ENCODE results near the gene TMIGD3.
A peak's percentile ranks its signal among the peaks of the same experiment; 100 is the strongest.

TMIGD3 gene

DNA sequence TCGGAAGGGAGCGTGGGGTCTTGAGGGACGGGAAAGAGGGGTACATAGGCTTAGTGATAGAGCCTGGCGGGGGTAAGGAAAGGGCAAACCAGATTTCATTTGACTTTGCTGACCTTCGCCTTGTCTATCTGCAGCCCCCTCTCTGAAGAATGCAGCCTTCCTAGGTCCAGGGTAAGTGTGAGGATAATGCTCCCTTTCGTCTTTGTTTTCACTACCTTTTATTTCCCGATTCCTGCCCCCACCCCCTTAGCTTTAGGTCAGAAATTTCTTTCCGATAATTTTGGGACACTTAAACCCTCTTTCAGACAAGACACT is 53.8 kb downstream of the TMIGD3 start:
- H3K9me2 ChIP-seq (replicated peaks; ENCODE audit: insufficient read depth, low read length), result no peaks in the 10 kb centered on the region
- H3K9ac ChIP-seq (ENCODE audit: low read length), result peak overlapping the region; percentile 93
- no peaks in the 10 kb centered on the region; the same call in 1 of the 2 replicates for H4K20me1 ChIP-seq (ENCODE audit: low read depth, low read length)
- peak overlapping the region; percentile 67 for H2AFZ ChIP-seq (ENCODE audit: low read depth, low read length, severe bottlenecking)
- peak overlapping the region; percentile 77 for H3K4me2 ChIP-seq (ENCODE audit: low read depth, low read length, poor library complexity, severe bottlenecking)
- peaks cover 91% of the 10 kb centered on the region for H3K79me2 ChIP-seq (ENCODE audit: insufficient read depth, low read length)
- no peaks in the 10 kb centered on the region for H3K27me3 ChIP-seq (ENCODE audit: low read length)
- no peaks in the 10 kb centered on the region for H3K9me3 ChIP-seq (ENCODE audit: insufficient read depth, low read length)
- no peaks in the 10 kb centered on the region for H3F3A ChIP-seq (ENCODE audit: insufficient read depth)
- peak overlapping the region; percentile 98 for H3K4me3 ChIP-seq (ENCODE audit: insufficient read depth, low read length, poor library complexity, severe bottlenecking)
- peak overlapping the region; percentile 57 for H3K27ac ChIP-seq (ENCODE audit: low read depth, low read length)
- TF ChIP-seq EZH2phosphoT487 (conservative IDR thresholded peaks at IDR 0.05; ENCODE audit: low read length), result no peak
- TF ChIP-seq, protein P1, sequence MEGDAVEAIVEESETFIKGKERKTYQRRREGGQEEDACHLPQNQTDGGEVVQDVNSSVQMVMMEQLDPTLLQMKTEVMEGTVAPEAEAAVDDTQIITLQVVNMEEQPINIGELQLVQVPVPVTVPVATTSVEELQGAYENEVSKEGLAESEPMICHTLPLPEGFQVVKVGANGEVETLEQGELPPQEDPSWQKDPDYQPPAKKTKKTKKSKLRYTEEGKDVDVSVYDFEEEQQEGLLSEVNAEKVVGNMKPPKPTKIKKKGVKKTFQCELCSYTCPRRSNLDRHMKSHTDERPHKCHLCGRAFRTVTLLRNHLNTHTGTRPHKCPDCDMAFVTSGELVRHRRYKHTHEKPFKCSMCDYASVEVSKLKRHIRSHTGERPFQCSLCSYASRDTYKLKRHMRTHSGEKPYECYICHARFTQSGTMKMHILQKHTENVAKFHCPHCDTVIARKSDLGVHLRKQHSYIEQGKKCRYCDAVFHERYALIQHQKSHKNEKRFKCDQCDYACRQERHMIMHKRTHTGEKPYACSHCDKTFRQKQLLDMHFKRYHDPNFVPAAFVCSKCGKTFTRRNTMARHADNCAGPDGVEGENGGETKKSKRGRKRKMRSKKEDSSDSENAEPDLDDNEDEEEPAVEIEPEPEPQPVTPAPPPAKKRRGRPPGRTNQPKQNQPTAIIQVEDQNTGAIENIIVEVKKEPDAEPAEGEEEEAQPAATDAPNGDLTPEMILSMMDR (IDR thresholded peaks at IDR 0.05; ENCODE audit: insufficient read depth, low read length, poor library complexity, severe bottlenecking), result no peak
- peaks cover 12% of the 10 kb centered on the region; the same call in 1 of the 2 replicates for H3K36me3 ChIP-seq (ENCODE audit: low read length)

DNA sequence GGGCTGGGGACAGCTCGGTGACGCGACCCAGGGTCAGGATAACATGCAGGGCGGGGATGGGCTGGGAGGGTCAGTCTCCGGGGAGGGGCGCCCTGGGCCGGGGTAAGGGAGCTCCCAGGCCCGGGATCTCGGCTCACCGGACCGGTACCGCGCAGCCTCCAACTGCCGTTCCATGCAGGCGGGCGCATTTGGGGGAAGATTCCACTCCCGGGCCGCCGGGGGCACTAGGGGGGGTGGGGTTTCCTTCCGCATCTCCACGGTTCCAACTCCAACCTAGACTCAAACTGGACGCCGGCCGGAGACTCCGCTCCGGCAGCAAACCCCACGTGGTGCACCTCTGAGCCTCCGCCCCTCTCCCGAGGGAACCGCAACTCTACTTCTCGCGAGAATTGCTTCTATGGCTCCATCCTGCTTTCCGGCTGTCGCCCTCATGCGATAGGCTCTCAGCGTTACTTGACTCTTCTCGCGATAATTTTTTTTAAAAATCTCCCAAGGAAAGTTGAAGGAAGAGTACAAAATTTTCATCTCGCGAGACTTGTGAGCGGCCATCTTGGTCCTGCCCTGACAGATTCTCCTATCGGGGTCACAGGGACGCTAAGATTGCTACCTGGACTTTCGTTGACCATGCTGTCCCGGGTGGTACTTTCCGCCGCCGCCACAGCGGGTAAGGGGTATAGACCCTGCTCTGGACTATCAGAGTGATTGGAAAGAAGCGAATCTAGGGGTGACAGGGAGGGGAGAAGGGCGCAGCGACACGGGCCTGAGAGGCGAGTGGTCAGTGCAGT is 54.3 kb downstream of the TMIGD3 start, which contains the start of the genes ATP5PB and WDR77:
Gene ATP5PB, plus strand, starts transcription at position 547 of the 785 bp plus-strand sequence. Its CDS starts 78 bp downstream, at position 625.
Gene WDR77, minus strand, starts transcription at position 339 of the 785 bp plus-strand sequence. Its CDS starts 87 bp downstream, at position 252.
- Histone ChIP-seq H3K79me2 (ENCODE audit: insufficient read depth, low read length) (peaks cover 88% of the 10 kb centered on the region), H3K9me3 (ENCODE audit: insufficient read depth, low read length) (no peaks in the 10 kb centered on the region), H3K36me3 (ENCODE audit: low read length) (peaks cover 15% of the 10 kb centered on the region; the same call in 1 of the 2 replicates), H3K4me3 (ENCODE audit: insufficient read depth, low read length, poor library complexity, severe bottlenecking) (peak within 1 kb of the TSS; percentile 98), H2AFZ (ENCODE audit: low read depth, low read length, severe bottlenecking) (peak within 1 kb of the TSS; percentile 67), H3K27ac (ENCODE audit: low read depth, low read length) (peak within 1 kb of the TSS; percentile 57), H3K27me3 (ENCODE audit: low read length) (no peaks in the 10 kb centered on the region), H3K9me2 (replicated peaks; ENCODE audit: insufficient read depth, low read length) (no peaks in the 10 kb centered on the region), H3K9ac (ENCODE audit: low read length) (peak within 1 kb of the TSS; percentile 93), H4K20me1 (ENCODE audit: low read depth, low read length) (no peaks in the 10 kb centered on the region; the same call in 1 of the 2 replicates), H3K4me2 (ENCODE audit: low read depth, low read length, poor library complexity, severe bottlenecking) (peak within 1 kb of the TSS; percentile 92), H3F3A (ENCODE audit: insufficient read depth) (no peaks in the 10 kb centered on the region)
- TF ChIP-seq, protein P1 (IDR thresholded peaks at IDR 0.05; ENCODE audit: insufficient read depth, low read length, poor library complexity, severe bottlenecking), result no peak
- no peak for TF ChIP-seq EZH2phosphoT487 (conservative IDR thresholded peaks at IDR 0.05; ENCODE audit: low read length)

DNA sequence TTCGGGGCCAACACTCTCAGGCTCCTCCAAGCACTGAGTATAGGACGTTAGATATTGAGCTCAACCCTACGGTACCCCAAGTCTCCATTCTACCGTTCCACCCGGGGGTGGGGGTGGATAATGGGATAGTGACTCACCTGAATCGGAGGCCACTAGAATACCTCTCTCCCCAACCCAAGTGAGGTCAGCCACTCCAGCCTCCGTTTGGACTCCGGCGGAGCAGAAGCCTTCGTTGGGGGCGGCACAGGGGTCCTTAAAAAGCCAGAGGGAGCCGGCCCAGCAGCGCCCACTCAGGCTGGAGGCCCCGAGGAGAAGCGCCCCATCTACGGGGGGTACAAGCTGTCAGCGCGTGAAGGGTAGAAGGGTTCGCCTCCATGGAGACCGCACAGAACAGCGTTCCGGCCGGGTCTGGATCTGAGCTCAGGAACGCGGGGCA is 54.9 kb downstream of the TMIGD3 start:
- Histone ChIP-seq H2AFZ (ENCODE audit: low read depth, low read length, severe bottlenecking) (peak overlapping the region; percentile 22), H3K27ac (ENCODE audit: low read depth, low read length) (peak overlapping the region; percentile 15), H3K4me3 (ENCODE audit: insufficient read depth, low read length, poor library complexity, severe bottlenecking) (peak overlapping the region; percentile 98), H4K20me1 (ENCODE audit: low read depth, low read length) (no peaks in the 10 kb centered on the region; the same call in 1 of the 2 replicates), H3F3A (ENCODE audit: insufficient read depth) (no peaks in the 10 kb centered on the region), H3K9ac (ENCODE audit: low read length) (peak overlapping the region; percentile 93), H3K79me2 (ENCODE audit: insufficient read depth, low read length) (peaks cover 82% of the 10 kb centered on the region), H3K9me3 (ENCODE audit: insufficient read depth, low read length) (no peaks in the 10 kb centered on the region), H3K9me2 (replicated peaks; ENCODE audit: insufficient read depth, low read length) (no peaks in the 10 kb centered on the region), H3K27me3 (ENCODE audit: low read length) (no peaks in the 10 kb centered on the region), H3K36me3 (ENCODE audit: low read length) (peaks cover 15% of the 10 kb centered on the region; the same call in 1 of the 2 replicates), H3K4me2 (ENCODE audit: low read depth, low read length, poor library complexity, severe bottlenecking) (peak overlapping the region; percentile 92)
- no peak for TF ChIP-seq EZH2phosphoT487 (conservative IDR thresholded peaks at IDR 0.05; ENCODE audit: low read length)
- TF ChIP-seq, protein P1 (IDR thresholded peaks at IDR 0.05; ENCODE audit: insufficient read depth, low read length, poor library complexity, severe bottlenecking), result no peak
